ENCODE results near the gene MTERF1.
"Not testable (repeated sequence)": the region's sequence is repeated elsewhere in the genome, so short reads cannot be mapped to it uniquely, and the experiment has no call there.

Gene MTERF1

GRCh38 chr7:91883676-91884362 lies 3.3 kb upstream of the MTERF1 start:
- DNase-seq, result no peak

- no peak for DNase-seq
Measured at GRCh38 chr7:91880016-91880412, 488 bp downstream of the MTERF1 start.

- no peak for DNase-seq
Measured at GRCh38 chr7:91876391-91877133, 3.9 kb downstream of the MTERF1 start.

GRCh38 chr7:91875851-91876250 lies 4.7 kb downstream of the MTERF1 start:
- no peak for DNase-seq

- DNase-seq, result no peak
Measured at GRCh38 chr7:91872928-91873327, 7.6 kb downstream of the MTERF1 start.

- no peak for DNase-seq
Measured at GRCh38 chr7:91872069-91872468, 8.4 kb downstream of the MTERF1 start.

DNA sequence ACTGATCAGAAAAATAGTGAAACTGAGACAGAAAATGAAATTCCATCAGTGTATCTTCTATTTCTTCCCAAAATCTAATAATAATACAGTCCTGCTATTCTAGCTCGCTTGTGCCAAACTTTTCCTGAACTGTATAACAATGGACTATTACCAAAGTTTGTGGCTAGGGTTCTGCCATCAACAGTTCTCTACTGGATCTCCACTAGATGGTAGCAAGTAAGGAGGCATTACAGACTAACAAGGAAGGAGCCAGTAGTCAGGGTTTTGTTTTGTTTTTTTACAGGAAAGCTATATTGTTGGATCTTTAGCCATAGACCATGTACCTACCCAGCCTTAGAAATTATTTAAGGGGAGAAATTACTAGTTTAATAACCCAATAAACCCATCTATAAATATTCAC lies 10.8 kb downstream of the MTERF1 start:
- DNase-seq, result no peak

DNA sequence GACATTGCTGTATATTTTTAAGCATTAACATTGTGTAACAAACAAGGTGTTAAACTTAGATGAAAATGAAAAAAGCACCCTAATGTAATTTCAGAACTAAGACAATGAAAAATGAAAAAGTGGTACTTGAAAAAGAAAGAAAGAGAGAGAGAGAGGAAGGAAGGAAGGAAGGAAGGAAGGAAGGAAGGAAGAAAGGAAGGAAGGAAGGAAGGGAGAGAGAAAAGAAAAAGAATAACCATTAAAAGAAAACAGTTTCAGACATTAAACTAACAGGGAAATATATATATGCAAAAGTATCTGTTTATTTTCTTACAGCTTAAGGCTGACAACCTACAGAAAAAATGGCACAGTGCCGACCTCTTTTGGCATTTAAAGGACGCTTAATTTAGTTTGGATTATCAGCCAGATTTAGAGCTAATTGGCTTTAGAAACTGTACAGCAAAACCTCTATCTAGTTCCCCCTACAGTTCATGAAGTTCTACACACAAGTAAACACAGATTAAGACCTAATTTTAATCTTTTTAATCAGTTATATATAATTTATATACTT lies 13.8 kb downstream of the MTERF1 start:
- DNase-seq, result no peak

DNA sequence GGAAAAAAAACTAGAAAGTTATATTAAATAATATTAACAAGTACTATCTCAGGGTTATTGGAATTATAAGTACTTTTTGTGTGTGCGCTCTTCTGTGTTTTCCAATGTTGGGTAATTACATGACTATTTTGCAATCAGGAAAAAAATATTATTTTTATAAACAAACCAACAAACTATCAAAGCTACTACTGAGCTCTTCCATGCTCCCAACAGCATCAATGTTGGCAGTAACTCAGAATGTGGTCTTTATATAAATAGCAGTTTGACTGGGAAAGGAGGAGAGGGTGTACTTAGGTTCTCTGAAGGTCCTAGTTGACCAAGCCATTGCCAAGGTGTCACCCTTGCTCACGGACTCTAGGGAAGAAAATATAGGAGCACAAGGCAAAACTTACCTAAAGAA lies 15.0 kb downstream of the MTERF1 start:
- DNase-seq, result no peak

DNA sequence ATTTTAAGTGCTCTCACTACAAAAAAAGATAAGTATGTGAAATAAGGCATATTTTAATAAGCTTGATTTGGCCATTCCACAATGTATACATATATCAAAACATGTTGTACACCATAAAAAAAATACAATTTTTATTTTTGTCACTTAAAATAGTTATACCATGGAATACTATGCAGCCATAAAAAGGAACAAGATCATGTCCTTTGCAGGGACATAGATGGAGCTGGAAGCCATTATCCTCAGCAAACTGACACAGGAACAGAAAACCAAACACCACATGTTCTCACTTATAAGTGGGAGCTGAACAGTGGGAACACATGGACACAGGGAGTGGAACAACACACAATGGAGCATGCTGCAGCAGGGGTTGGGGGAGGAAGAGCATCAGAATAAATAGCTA lies 15.9 kb downstream of the MTERF1 start:
- DNase-seq, result not testable (repeated sequence)

DNA sequence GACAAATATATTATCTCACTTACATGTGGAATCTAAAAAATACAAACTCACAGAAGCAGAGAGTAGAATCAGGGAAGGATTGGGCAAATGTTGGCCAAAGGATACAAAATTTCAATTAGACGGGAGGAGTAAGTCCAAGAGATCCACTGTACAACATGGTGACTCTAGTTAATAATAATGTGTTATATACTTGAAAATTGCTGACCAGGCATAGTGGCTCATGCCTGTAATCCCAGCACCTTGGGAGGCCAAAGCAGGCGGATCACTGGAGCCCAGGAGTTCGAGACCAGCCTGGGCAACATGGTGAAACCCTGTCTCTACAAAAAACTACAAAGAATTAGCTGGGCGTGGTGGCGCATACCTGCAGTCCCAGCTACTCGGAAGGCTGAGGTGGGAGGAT lies 16.4 kb downstream of the MTERF1 start:
- DNase-seq, result no peak

GRCh38 chr7:91852263-91852741 lies 28.2 kb downstream of the MTERF1 start:
- peak; percentile 33 for DNase-seq

- DNase-seq, result no peak
Measured at GRCh38 chr7:91850455-91850854, 30.0 kb downstream of the MTERF1 start.

DNA sequence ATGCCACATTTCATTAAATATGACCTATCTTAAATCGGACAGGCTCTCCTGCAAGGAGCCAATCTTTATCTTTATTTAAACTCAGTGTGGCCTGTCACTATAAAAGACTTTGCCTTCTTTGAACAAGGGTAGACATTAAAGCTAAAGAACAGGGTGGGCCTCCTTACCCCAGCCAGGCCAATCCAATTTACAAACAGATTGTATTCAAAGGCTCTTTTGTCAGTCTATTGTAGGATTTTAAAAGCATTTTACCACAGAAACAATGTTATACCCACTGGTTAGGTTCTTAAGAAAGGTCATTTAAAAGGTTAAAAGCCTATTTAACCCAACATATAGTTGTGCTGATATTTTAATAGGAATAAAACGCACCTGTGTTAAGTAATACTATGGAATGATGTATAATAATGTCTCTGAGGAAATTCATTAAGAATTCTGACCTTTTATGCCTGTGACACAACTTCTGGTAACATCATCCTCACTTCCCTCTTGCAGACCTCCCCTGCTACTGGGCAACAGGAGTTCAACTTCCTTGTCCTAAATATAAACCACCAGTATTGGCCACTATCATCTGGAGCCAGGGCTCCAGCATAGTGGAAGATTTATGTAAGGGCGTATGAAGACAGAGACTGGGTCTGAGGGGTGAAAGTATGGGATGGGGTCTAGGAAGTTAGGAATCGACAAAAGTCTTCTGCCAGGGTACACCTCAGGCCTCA lies 32.5 kb downstream of the MTERF1 start:
- no peak for DNase-seq

GRCh38 chr7:91847231-91847630 lies 33.3 kb downstream of the MTERF1 start:
- DNase-seq, result no peak

- DNase-seq, result no peak
Measured at GRCh38 chr7:91846436-91846835, 34.1 kb downstream of the MTERF1 start.

- DNase-seq, result no peak
Measured at GRCh38 chr7:91843831-91844230, 36.7 kb downstream of the MTERF1 start.

DNA sequence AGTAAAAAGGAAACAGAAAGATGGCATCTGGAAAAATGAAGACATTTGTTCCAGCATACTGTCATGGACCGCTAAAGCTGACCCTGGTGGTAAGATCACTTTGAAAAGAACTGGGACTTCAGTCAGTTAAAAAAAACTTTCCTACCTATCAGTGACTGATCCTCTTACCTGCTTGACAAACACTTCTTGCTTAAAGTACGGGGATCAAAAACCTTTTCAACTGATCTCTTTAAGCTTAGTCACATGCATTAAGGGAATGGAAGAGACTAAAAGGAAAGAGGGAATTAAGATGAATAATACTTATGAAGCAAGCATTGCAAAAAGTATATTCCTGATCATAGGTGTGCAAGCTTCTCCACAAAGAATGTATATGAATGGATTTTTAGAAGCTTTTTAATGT lies 42.1 kb downstream of the MTERF1 start:
- DNase-seq, result no peak

DNA sequence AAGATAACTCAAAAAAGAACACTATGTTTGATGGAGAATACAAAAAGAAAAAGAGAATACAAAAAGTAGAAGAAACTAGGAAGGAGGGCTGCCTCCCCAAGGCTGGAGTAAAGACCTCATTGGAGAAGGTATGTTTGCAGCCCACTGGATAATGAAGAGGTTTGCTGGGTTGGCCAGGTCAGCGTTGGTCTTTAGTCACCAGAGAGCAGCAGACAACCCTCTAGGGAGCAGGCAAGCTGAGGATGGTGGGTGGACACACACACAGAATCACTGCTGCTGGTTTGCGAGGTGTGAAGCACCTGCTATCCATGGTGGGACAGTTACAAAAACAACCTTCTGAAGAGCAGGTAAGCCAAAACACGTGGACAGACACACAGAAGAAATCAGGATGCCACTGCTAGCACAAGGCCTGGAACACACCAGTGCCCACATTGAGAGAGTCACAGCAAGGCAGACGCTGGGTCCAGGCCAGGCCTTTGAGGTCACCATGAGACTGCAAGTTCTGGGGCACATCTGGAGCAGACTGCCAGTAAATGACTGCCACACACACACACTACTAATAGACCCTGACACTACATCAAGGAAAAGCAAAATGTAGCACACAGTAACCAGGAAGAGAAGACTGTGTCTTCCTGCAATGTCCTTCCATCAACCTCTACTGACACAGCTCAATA lies 43.0 kb downstream of the MTERF1 start:
- no peak for DNase-seq

DNA sequence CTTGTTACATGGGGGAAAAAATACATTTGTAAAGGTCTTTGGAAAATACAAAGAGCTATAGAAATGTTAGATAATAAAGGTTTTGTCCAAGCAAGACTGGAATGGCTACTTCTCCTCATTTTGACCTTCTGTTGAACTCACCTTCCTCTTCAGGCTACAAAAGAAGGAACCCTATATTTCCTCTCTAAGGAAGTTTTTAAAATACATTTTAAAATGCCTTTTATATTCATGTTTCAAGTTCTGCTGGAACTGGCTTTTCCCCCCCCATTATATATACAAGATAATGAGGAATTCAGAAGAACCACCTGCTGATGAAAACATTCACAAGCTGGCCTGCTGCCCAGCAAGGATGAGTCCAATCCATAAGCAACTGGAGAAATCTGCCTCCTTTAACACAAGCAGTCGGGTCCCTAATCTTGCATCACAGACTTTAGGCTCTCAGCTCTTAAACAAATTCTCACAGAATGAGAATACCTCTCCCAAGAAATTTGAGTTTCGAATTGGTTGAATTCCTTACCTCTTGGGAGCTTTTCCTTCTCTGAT lies 44.6 kb downstream of the MTERF1 start:
- DNase-seq, result peak; percentile 67

DNA sequence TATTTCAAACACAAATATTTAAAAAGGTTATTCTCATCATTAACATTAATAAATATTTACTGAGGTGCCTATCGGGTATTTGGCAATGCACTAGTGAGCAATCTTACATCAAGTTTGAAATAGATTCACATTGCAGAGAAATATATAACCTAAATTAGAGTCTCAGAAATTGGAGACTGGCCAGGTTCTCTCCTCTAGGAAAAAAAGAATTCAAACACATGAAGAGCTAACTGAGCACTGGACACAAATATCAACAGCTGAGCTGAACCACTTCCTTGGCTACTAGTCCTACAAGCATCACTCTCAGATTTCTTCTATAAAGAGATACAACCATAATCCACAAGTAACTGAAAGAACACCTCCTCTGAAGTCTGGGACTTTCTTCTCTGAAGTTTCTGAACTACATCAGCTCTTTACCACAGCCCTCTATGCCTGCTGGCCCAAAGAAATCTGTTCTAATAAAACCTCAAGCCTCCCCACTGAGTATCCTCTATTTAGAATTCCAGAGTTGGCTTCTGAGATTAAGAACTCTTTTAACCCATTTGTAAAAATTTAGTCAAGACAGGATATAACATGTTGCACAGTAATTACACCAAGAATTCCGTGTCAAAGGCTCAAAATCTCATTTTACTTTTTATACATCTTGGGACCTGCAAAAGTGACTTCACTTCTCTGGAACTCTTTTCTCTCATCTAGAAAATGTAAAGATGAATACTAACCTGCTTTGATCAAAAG lies 45.2 kb downstream of the MTERF1 start:
- peak; percentile 7 for DNase-seq

DNA sequence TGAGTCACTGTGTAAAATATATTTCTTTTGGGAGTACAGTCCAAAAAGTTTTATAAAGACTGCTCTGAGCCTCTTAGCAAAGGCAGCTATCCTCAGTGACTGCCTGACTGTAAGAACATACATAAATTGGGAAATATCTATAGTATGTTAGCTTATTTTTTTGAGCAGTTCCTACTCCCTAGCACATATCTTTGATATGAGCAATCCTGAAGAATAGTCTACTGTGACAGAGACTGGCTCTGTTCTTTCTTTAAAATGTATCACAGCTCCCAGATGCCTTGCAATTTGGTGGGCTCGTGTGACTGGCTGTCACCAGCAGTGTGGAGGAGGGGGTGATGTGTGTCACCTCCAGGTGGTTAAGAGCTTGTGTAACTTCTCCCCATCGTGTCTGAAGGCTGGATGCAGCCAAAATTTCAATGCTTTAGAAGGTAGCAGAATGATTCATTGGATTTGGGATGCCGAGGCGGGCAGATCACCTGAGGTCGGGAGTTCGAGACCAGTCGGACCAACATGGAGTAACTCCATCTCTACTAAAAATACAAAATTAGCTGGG lies 47.9 kb downstream of the MTERF1 start:
- no peak for DNase-seq

Measured in NCI-H1105 treated with DMSO at 0.1 percent for 48 hours (cell line).